HUES6 (cell line): ENCODE data around the gene C10orf88.

Source experiments
- H3K27ac ChIP-seq: 2 replicates; pipeline ENCODE4 v1.7.0; 2013; ENCODE audit warnings: low read depth, mild to moderate bottlenecking, low read length, inconsistent platforms
- H3K27me3 ChIP-seq: 2 replicates; pipeline ENCODE4 v1.6.1; 2013; ENCODE audit warnings: low read length; ENCODE audit not compliant: control insufficient read depth, insufficient read depth
- H3K36me3 ChIP-seq: 2 replicates; pipeline ENCODE4 v1.6.1; 2013; ENCODE audit warnings: low read length; ENCODE audit not compliant: control insufficient read depth, insufficient read depth
- H3K4me1 ChIP-seq: 2 replicates; pipeline ENCODE4 v1.6.1; 2013; ENCODE audit warnings: low read length; ENCODE audit not compliant: control insufficient read depth, insufficient read depth
- H3K4me3 ChIP-seq: 2 replicates; pipeline ENCODE4 v1.5.1; 2013; ENCODE audit warnings: low read depth, low read length
- H3K9ac ChIP-seq: one replicate; pipeline ENCODE4 v1.6.1; 2013; ENCODE audit warnings: mild to moderate bottlenecking, low read length
- H3K9me3 ChIP-seq: 2 replicates; pipeline ENCODE4 v1.6.1; 2013; ENCODE audit warnings: low read depth, low read length; ENCODE audit not compliant: control insufficient read depth, insufficient read depth

The C10orf88 gene

GRCh38 chr10:122990278-122990677 lies 36.3 kb upstream of the C10orf88 start:
- Histone ChIP-seq H3K27me3 (no peaks in the 10 kb centered on the region), H3K9ac (no peak overlapping the region)

GRCh38 chr10:122988501-122988900 lies 34.5 kb upstream of the C10orf88 start:
- Histone ChIP-seq H3K27me3 (no peaks in the 10 kb centered on the region), H3K4me3 (no peak overlapping the region), H3K27ac (no peak overlapping the region)

More at GRCh38 chr10:122990278-122990677, 36.3 kb upstream of the C10orf88 start:
- Histone ChIP-seq H3K9me3 (no peaks in the 10 kb centered on the region), H3K27ac (no peak overlapping the region), H3K36me3 (peaks cover 23% of the 10 kb centered on the region), H3K4me1 (no peaks in the 10 kb centered on the region), H3K4me3 (no peak overlapping the region)

GRCh38 chr10:122986335-122986734 lies 32.3 kb upstream of the C10orf88 start:
- no peak overlapping the region for H3K27ac ChIP-seq
- no peaks in the 10 kb centered on the region for H3K9me3 ChIP-seq
- no peak overlapping the region for H3K9ac ChIP-seq
- H3K27me3 ChIP-seq, result no peaks in the 10 kb centered on the region
- no peaks in the 10 kb centered on the region for H3K4me1 ChIP-seq
- no peak overlapping the region for H3K4me3 ChIP-seq
- peaks cover 10% of the 10 kb centered on the region; the same call in 1 of the 2 replicates for H3K36me3 ChIP-seq

More at GRCh38 chr10:122988501-122988900, 34.5 kb upstream of the C10orf88 start:
- Histone ChIP-seq H3K4me1 (no peaks in the 10 kb centered on the region), H3K36me3 (peaks cover 17% of the 10 kb centered on the region), H3K9ac (no peak overlapping the region), H3K9me3 (no peaks in the 10 kb centered on the region)

- Histone ChIP-seq H3K9me3 (no peaks in the 10 kb centered on the region), H3K4me1 (no peaks in the 10 kb centered on the region), H3K36me3 (peaks cover 10% of the 10 kb centered on the region; the same call in 1 of the 2 replicates), H3K4me3 (no peak overlapping the region), H3K27me3 (no peaks in the 10 kb centered on the region), H3K27ac (no peak overlapping the region), H3K9ac (no peak overlapping the region)
Measured at GRCh38 chr10:122984708-122985107, 30.7 kb upstream of the C10orf88 start.

- H3K4me1 ChIP-seq, result no peaks in the 10 kb centered on the region
- H3K27me3 ChIP-seq, result no peaks in the 10 kb centered on the region
- H3K9me3 ChIP-seq, result no peaks in the 10 kb centered on the region
- no peak overlapping the region for H3K27ac ChIP-seq
- H3K36me3 ChIP-seq, result peaks cover 10% of the 10 kb centered on the region; the same call in 1 of the 2 replicates
- no peak overlapping the region for H3K9ac ChIP-seq
- no peak overlapping the region for H3K4me3 ChIP-seq
Measured at GRCh38 chr10:122983898-122984297, 29.9 kb upstream of the C10orf88 start.

GRCh38 chr10:122981066-122981464 lies 27.0 kb upstream of the C10orf88 start:
- H3K27ac ChIP-seq, result no peak overlapping the region
- H3K9me3 ChIP-seq, result no peaks in the 10 kb centered on the region
- no peaks in the 10 kb centered on the region for H3K27me3 ChIP-seq
- no peak overlapping the region for H3K9ac ChIP-seq
- peak overlapping the region; percentile 97 for H3K4me3 ChIP-seq
- peaks cover 7% of the 10 kb centered on the region; the same call in 1 of the 2 replicates for H3K36me3 ChIP-seq
- H3K4me1 ChIP-seq, result no peaks in the 10 kb centered on the region

- H3K27ac ChIP-seq, result peak within 1 kb of the TSS; percentile 96
- peaks cover 7% of the 10 kb centered on the region; the same call in 1 of the 2 replicates for H3K36me3 ChIP-seq
- H3K4me1 ChIP-seq, result no peaks in the 10 kb centered on the region
- H3K9me3 ChIP-seq, result no peaks in the 10 kb centered on the region
- H3K4me3 ChIP-seq, result peak within 1 kb of the TSS; percentile 97
- H3K9ac ChIP-seq, result peak within 1 kb of the TSS; percentile 99
- no peaks in the 10 kb centered on the region for H3K27me3 ChIP-seq
Measured at GRCh38 chr10:122980209-122981065, 26.4 kb upstream of the C10orf88 start, which contains the start of gene PSTK. TSS of gene PSTK (plus strand) at chr10:122980401. CDS start at chr10:122980480, 79 bp downstream.

- no peaks in the 10 kb centered on the region for H3K36me3 ChIP-seq
- no peak overlapping the region for H3K9ac ChIP-seq
- peaks cover 6% of the 10 kb centered on the region; the same call in 1 of the 2 replicates for H3K27me3 ChIP-seq
- no peak overlapping the region for H3K27ac ChIP-seq
- no peak overlapping the region for H3K4me3 ChIP-seq
- no peaks in the 10 kb centered on the region for H3K4me1 ChIP-seq
- H3K9me3 ChIP-seq, result no peaks in the 10 kb centered on the region
Measured at GRCh38 chr10:122974543-122975064, 20.6 kb upstream of the C10orf88 start.

GRCh38 chr10:122974023-122974422 lies 20.0 kb upstream of the C10orf88 start:
- Histone ChIP-seq H3K27me3 (peaks cover 6% of the 10 kb centered on the region; the same call in 1 of the 2 replicates), H3K4me1 (no peaks in the 10 kb centered on the region), H3K9ac (no peak overlapping the region), H3K9me3 (0 out of 2 replicates have a peak, but pooled peaks cover 3% of the 10 kb centered on the region), H3K27ac (no peak overlapping the region), H3K4me3 (no peak overlapping the region), H3K36me3 (no peaks in the 10 kb centered on the region)

GRCh38 chr10:122968698-122969097 lies 14.7 kb upstream of the C10orf88 start:
- Histone ChIP-seq H3K9ac (no peak overlapping the region), H3K36me3 (no peaks in the 10 kb centered on the region), H3K4me3 (no peak overlapping the region), H3K27me3 (peaks cover 6% of the 10 kb centered on the region; the same call in 1 of the 2 replicates), H3K27ac (no peak overlapping the region), H3K4me1 (no peaks in the 10 kb centered on the region), H3K9me3 (peaks cover 22% of the 10 kb centered on the region; the same call in 1 of the 2 replicates)

- peaks cover 9% of the 10 kb centered on the region for H3K27me3 ChIP-seq
- H3K9me3 ChIP-seq, result peaks cover 22% of the 10 kb centered on the region; the same call in 1 of the 2 replicates
- H3K4me3 ChIP-seq, result no peak overlapping the region
- H3K36me3 ChIP-seq, result no peaks in the 10 kb centered on the region
- H3K27ac ChIP-seq, result no peak overlapping the region
- H3K9ac ChIP-seq, result no peak overlapping the region
- H3K4me1 ChIP-seq, result no peaks in the 10 kb centered on the region
Measured at GRCh38 chr10:122966879-122967278, 12.9 kb upstream of the C10orf88 start.
